HL-60 (cell line): Measurements from ENCODE around the gene HTATSF1.

Source experiments
- DNase-seq, 2 experiments: peaks; one replicate each; pipeline ENCODE4 v3.0.0-alpha.2; 2010 to 2020; ENCODE audit warnings: low read depth in 1 of 2, low spot score in 1 of 2
- H3K27ac ChIP-seq: fragments of 250-450 bp; sonication (Bioruptor Pico); replicated peaks from 2 replicates; pipeline ENCODE4 v1.5.1; 2020; ENCODE audit warnings: mild to moderate bottlenecking, moderate library complexity
- H3K27me3 ChIP-seq: fragments of 250-450 bp; sonication (Bioruptor Pico); 2 replicates; pipeline ENCODE4 v1.5.1; 2021; ENCODE audit warnings: mild to moderate bottlenecking, moderate library complexity; ENCODE audit not compliant: insufficient read depth, poor library complexity, severe bottlenecking
- H3K4me3 ChIP-seq: replicated peaks from 2 replicates; pipeline ENCODE4 v1.5.1; 2011; ENCODE audit warnings: mild to moderate bottlenecking, control low read depth, low read length; ENCODE audit not compliant: insufficient read depth
- CTCF ChIP-seq: IDR thresholded peaks from one replicate; pipeline ENCODE4 v1.5.1; 2011; ENCODE audit warnings: low read length, control low read depth, inconsistent platforms; ENCODE audit not compliant: insufficient read depth
- GABPA ChIP-seq: IDR thresholded peaks from 2 replicates; pipeline ENCODE4 v1.6.1; 2012; ENCODE audit warnings: low read depth
- POLR2AphosphoS5 ChIP-seq: IDR thresholded peaks from 2 replicates; pipeline ENCODE4 v1.6.1; 2012; ENCODE audit warnings: low read depth
- REST ChIP-seq: IDR thresholded peaks from 2 replicates; pipeline ENCODE4 v1.6.1; 2012; ENCODE audit warnings: low read depth; ENCODE audit not compliant: insufficient replicate concordance
- SPI1 ChIP-seq: IDR thresholded peaks from 2 replicates; pipeline ENCODE4 v1.6.1; 2012; ENCODE audit warnings: low read depth, mild to moderate bottlenecking, borderline replicate concordance

The HTATSF1 gene

GRCh38 chrX:136452614-136453013, 44.8 kb upstream of the HTATSF1 start:
- no peak overlapping the region for H3K27ac ChIP-seq
- H3K4me3 ChIP-seq: no peak overlapping the region
- no peaks in the 10 kb centered on the region for H3K27me3 ChIP-seq
- no peak for TF ChIP-seq SPI1
- no peak for TF ChIP-seq REST
- no peak for TF ChIP-seq CTCF
- no peak for TF ChIP-seq POLR2AphosphoS5
- TF ChIP-seq GABPA: no peak
- no peak for DNase-seq

- DNase-seq: no peak
Measured at GRCh38 chrX:136453114-136453513, 44.3 kb upstream of the HTATSF1 start.

GRCh38 chrX:136453771-136454170, 43.6 kb upstream of the HTATSF1 start:
- Histone ChIP-seq H3K27me3 (no peaks in the 10 kb centered on the region), H3K27ac (no peak overlapping the region), H3K4me3 (no peak overlapping the region)
- TF ChIP-seq SPI1 (no peak), REST (no peak), GABPA (no peak), CTCF (no peak), POLR2AphosphoS5 (no peak)
- no peak for DNase-seq

More at GRCh38 chrX:136453114-136453513, 44.3 kb upstream of the HTATSF1 start:
- no peaks in the 10 kb centered on the region for H3K27me3 ChIP-seq
- TF ChIP-seq GABPA: no peak
- TF ChIP-seq SPI1: no peak
- no peak for TF ChIP-seq REST
- TF ChIP-seq POLR2AphosphoS5: no peak
- no peak for TF ChIP-seq CTCF
- H3K4me3 ChIP-seq: no peak overlapping the region
- no peak overlapping the region for H3K27ac ChIP-seq
